Esophagus muscularis mucosa (tissue), 3 donors: ENCODE measurements around the gene KCNRG.

ENCODE experiments used
- CTCF ChIP-seq, 3 experiments: fragments of 200-600 bp in 2 of 3; fragments of 450-650 bp in 1 of 3; sonication (generic) in 2 of 3; IDR thresholded peaks; one replicate each; pipeline ENCODE4 v1.5.1; 2017 to 2019; ENCODE audit warnings: antibody characterized with exemption in 3 of 3, mild to moderate bottlenecking in 2 of 3, moderate library complexity in 1 of 3
- POLR2A ChIP-seq: fragments of 450-650 bp; IDR thresholded peaks from one replicate; pipeline ENCODE4 v1.6.1; 2017; ENCODE audit warnings: antibody characterized with exemption, moderate library complexity, mild to moderate bottlenecking, low read depth

GRCh38 chr13:50016444-50016843 lies 1.2 kb downstream of the KCNRG start:
- TF ChIP-seq CTCF (IDR thresholded peaks at IDR 0.05) (no peak), POLR2A (no peak)
